ES-I3 (cell line): ENCODE results near the gene SLC22A14.

Experiments used
- H3K36me3 ChIP-seq: 2 replicates; pipeline ENCODE4 v1.6.1; 2013; ENCODE audit warnings: mild to moderate bottlenecking, low read length, control low read depth, moderate library complexity; ENCODE audit not compliant: insufficient read depth
- H3K4me1 ChIP-seq: 2 replicates; pipeline ENCODE4 v1.6.1; 2013; ENCODE audit warnings: mild to moderate bottlenecking, control low read depth, low read length; ENCODE audit not compliant: insufficient read depth
- H3K9ac ChIP-seq: 2 replicates; pipeline ENCODE4 v1.6.1; 2013; ENCODE audit warnings: low read depth, mild to moderate bottlenecking, low read length, moderate library complexity
- H3K9me3 ChIP-seq: 2 replicates; pipeline ENCODE4 v1.6.1; 2013; ENCODE audit warnings: mild to moderate bottlenecking, low read length, moderate library complexity; ENCODE audit not compliant: control insufficient read depth, insufficient read depth

SLC22A14 gene

DNA sequence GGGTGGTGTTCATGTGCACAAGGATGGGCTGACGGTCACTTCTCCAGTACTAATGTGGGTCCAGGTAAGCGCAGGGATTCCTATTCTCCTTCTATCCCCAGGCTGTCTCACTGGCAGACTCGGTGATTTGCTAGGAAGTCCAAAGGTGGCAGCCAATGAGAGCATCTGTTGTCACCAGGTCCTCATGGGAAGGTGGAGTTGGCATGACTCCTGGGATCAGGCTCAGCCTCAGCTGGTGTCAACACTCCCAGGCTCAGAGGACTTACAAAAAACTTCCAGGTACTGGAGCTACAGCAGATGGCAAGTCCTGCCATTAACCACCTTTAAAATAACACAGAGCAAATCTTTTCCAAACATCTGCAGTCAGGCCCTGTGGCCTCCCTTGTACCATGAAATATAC is 78.3 kb downstream of the SLC22A14 start:
- H3K4me1 ChIP-seq = no peaks in the 10 kb centered on the region
- H3K36me3 ChIP-seq = no peaks in the 10 kb centered on the region; the same call in 1 of the 2 replicates
- H3K9ac ChIP-seq = no peak overlapping the region
- H3K9me3 ChIP-seq = no peaks in the 10 kb centered on the region; the same call in 1 of the 2 replicates

DNA sequence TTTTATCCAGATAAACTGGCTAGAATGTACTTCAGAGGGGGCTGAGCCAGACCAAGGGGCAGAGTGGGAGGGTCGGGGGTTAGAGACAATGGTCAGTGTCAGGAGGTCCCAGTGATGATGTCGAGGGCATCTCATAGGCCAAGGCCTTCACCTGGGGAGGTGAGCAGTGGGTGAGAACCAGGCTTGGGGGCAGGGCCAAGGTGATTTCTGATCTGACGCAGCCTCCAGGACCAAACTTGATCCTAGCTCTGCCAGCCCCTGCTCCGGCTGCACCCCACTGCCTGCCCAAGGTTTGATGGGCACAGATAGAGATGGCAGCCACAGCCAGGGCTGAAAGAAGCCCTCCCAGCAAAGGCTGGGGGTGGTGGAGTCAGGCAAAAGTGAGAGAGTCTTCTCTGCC is 79.4 kb downstream of the SLC22A14 start:
- Histone ChIP-seq H3K9ac (no peak overlapping the region), H3K4me1 (no peaks in the 10 kb centered on the region), H3K9me3 (no peaks in the 10 kb centered on the region; the same call in 1 of the 2 replicates), H3K36me3 (no peaks in the 10 kb centered on the region; the same call in 1 of the 2 replicates)

DNA sequence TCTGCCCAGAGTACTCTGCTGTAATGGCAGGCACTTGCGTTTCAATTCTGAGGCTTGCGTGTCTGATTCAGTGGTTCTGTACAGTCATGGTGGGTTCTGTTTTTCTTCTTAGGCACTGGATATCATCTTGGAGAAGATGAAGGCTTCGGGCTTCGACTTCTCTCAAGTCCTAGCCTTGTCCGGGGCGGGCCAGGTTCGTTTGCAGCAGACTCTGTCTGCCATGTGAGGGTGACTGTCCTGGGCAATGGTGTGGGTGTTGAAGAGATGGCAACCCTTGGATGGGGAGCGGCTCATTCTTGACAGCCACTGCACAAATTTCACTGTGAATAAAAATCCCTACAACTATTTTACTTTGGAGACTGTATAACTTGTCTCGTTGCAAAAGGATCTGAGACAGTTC is 80.7 kb downstream of the SLC22A14 start:
- no peaks in the 10 kb centered on the region; the same call in 1 of the 2 replicates for H3K9me3 ChIP-seq
- no peak overlapping the region for H3K9ac ChIP-seq
- peaks cover 3% of the 10 kb centered on the region for H3K36me3 ChIP-seq
- no peaks in the 10 kb centered on the region for H3K4me1 ChIP-seq

DNA sequence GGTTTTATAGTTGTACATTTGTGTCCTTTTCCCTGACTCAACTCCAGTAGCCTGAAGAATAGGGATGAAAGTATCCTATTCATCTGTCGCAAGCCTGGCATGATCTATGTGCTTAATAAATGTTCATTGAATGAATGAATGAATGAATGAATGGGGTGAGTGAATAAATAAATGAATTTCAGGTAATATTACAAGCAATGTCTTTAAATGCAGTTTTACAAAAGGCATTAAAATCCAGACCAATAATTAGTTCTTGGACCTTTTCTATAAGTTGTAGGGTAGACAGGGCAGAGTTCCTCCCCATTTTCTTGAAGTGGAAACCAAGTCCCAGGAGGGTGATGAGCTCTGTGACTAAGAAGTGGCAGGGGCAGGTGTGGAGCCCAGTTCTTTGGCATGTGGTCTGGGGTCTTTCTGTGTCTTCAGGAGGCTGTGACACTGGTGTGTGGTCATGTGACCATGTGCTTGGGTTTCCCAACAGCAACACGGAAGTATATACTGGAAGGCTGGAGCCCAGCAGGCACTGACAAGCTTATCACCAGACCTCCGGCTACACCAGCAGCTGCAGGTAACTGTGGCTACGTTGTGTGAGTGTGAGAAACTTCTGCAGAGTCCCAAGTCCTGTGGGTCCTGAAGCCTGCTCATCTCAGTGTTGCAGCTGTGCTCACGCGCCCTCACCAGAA is 82.8 kb downstream of the SLC22A14 start:
- no peaks in the 10 kb centered on the region for H3K4me1 ChIP-seq
- H3K36me3 ChIP-seq = peaks cover 3% of the 10 kb centered on the region
- no peak overlapping the region for H3K9ac ChIP-seq
- H3K9me3 ChIP-seq = no peaks in the 10 kb centered on the region; the same call in 1 of the 2 replicates

DNA sequence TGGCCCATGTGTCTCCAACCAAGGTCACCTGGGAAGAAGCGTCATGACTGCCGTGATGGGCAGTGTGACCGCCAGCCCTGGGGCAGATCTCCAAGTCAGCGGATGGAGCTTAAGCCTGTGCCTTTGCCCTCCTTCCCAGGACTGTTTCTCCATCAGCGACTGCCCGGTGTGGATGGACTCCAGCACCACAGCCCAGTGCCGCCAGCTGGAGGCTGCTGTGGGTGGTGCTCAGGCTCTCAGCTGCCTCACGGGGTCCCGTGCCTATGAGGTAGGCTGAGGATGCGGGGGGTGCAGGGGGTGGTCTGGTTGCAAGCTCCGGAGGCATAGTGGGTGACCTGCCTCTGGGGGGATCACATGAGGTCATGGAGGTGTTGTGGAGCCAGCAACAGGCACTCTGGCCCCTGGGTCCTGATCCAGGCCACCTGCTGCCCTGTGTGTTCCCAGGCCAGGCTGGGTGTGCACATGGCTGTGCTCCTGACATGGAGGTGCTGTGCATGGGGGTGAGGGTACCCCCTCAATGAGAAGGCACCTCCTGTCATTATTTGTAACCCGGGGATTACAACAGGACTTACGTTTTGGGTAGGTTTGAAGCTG is 83.5 kb downstream of the SLC22A14 start:
- Histone ChIP-seq H3K9ac (no peak overlapping the region), H3K36me3 (peaks cover 5% of the 10 kb centered on the region; the same call in 1 of the 2 replicates), H3K4me1 (no peaks in the 10 kb centered on the region), H3K9me3 (no peaks in the 10 kb centered on the region; the same call in 1 of the 2 replicates)

DNA sequence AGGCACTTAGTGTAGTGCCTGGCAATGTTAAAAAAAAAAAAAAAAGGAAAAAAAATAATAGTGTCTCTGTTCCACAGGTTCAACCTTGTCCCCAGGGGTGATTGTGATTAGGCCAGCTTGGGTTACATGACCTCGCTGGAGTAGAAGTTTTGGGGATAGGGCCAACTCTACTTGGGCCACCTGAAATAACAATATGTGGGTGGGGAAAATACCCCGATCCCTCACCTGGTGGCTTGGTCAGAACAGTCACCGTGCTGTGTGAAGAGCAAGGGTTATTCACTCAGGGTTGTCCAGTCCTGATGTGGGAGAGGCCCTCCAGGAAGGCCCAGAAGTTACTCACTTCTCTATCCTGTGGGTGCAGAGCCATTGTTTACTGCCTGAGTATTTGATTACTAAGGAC is 84.0 kb downstream of the SLC22A14 start:
- Histone ChIP-seq H3K36me3 (peaks cover 6% of the 10 kb centered on the region; the same call in 1 of the 2 replicates), H3K4me1 (no peaks in the 10 kb centered on the region), H3K9ac (no peak overlapping the region), H3K9me3 (no peaks in the 10 kb centered on the region; the same call in 1 of the 2 replicates)

DNA sequence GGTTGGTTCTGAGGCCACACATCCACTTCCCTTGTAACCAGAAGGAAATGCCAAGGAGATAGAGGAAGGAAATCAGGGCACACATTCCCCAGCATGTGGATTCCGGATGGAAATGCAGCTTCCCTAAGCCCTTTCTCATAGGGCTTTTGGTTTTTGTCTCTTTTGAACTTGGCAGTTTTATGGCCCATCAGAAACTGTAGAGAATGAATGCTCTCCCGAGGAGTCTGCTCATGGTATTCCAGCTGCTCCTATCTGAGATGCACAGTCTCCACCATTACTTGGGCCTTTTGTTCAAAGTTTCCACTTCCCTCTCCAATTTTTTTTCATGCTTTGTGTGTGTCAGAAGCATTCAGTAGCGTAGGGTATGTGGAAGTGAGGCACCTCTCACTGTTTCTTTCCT is 85.7 kb downstream of the SLC22A14 start:
- Histone ChIP-seq H3K9ac (no peak overlapping the region), H3K4me1 (no peaks in the 10 kb centered on the region), H3K9me3 (no peaks in the 10 kb centered on the region; the same call in 1 of the 2 replicates), H3K36me3 (peaks cover 6% of the 10 kb centered on the region; the same call in 1 of the 2 replicates)
